ENCODE results near the gene TRAPPC8.
"Not testable (repeated sequence)": the region's sequence is repeated elsewhere in the genome, so short reads cannot be mapped to it uniquely, and the experiment has no call there.

The TRAPPC8 gene

DNA sequence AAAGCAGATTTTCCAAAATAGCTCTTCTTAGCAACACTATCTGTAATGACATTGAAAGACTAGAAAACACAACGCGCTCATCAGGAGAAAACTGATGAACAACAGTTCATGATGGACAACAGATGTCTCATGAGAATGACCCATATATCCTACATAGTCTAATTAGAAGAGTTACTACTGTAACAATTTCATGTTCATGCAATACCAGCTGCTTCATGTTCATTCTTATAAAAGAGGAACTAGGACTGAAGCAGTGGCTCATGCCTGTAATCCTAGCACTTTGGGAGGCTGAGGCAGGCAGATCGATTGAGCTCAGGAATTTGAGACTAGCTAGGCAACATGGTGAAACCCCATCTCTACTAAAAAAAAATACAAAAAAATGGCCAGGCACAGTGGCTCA is 22.7 kb downstream of the TRAPPC8 start:
- Histone ChIP-seq H4K20me1 (ENCODE audit: control insufficient read depth, insufficient read depth, low read depth, low read length) (no peaks in the 10 kb centered on the region), H3K36me3 (ENCODE audit: control insufficient read depth, low read length) (peaks cover 37% of the 10 kb centered on the region), H3K27me3 (ENCODE audit: control insufficient read depth, low read length) (no peaks in the 10 kb centered on the region)

DNA sequence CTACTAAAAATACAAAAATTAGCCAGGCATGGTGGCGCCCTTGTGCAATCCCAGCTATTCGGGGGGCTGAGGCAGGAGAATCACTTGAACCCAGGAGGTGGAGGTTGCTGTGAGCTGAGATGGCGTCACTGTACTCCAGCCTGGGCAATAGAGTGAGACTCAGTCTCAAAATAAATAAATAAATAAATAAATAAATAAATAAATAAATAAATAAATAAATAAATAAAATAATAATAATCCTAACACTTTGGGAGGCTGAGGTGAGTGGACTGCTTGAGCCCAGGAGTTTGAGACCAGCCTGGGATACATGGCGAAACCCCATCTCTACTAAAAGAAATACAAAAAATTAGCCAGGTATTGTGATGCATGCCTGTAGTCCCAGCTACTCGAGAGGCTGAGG is 23.6 kb downstream of the TRAPPC8 start:
- not testable (repeated sequence) for H3K27me3 ChIP-seq (ENCODE audit: control insufficient read depth, low read length); H3K4me2 ChIP-seq (ENCODE audit: low read length); H3K9me2 ChIP-seq (replicated peaks; ENCODE audit: control insufficient read depth, low read length); H3K9me3 ChIP-seq (ENCODE audit: control insufficient read depth, insufficient read depth, low read length); H3K4me1 ChIP-seq (ENCODE audit: control insufficient read depth, low read length); H4K20me1 ChIP-seq (ENCODE audit: control insufficient read depth, insufficient read depth, low read depth, low read length); H3K27ac ChIP-seq (ENCODE audit: low read depth, low read length); H3F3A ChIP-seq (ENCODE audit: control insufficient read depth, insufficient read depth); H3K4me3 ChIP-seq (ENCODE audit: low read length)
- H3K79me2 ChIP-seq (ENCODE audit: control insufficient read depth, low read length): peaks cover 72% of the 10 kb centered on the region
- peaks cover 42% of the 10 kb centered on the region for H3K36me3 ChIP-seq (ENCODE audit: control insufficient read depth, low read length)

More for the DNA sequence above, 22.7 kb downstream of the TRAPPC8 start:
- Histone ChIP-seq H3K4me3 (ENCODE audit: low read length) (no peak overlapping the region), H3K9me2 (replicated peaks; ENCODE audit: control insufficient read depth, low read length) (no peaks in the 10 kb centered on the region), H3K79me2 (ENCODE audit: control insufficient read depth, low read length) (peaks cover 74% of the 10 kb centered on the region), H3K27ac (ENCODE audit: low read depth, low read length) (no peak overlapping the region), H3K4me1 (ENCODE audit: control insufficient read depth, low read length) (no peaks in the 10 kb centered on the region), H3F3A (ENCODE audit: control insufficient read depth, insufficient read depth) (peaks cover 5% of the 10 kb centered on the region; the same call in 1 of the 2 replicates), H3K9me3 (ENCODE audit: control insufficient read depth, insufficient read depth, low read length) (no peaks in the 10 kb centered on the region), H3K4me2 (ENCODE audit: low read length) (no peak overlapping the region)
- TF ChIP-seq, protein P1, sequence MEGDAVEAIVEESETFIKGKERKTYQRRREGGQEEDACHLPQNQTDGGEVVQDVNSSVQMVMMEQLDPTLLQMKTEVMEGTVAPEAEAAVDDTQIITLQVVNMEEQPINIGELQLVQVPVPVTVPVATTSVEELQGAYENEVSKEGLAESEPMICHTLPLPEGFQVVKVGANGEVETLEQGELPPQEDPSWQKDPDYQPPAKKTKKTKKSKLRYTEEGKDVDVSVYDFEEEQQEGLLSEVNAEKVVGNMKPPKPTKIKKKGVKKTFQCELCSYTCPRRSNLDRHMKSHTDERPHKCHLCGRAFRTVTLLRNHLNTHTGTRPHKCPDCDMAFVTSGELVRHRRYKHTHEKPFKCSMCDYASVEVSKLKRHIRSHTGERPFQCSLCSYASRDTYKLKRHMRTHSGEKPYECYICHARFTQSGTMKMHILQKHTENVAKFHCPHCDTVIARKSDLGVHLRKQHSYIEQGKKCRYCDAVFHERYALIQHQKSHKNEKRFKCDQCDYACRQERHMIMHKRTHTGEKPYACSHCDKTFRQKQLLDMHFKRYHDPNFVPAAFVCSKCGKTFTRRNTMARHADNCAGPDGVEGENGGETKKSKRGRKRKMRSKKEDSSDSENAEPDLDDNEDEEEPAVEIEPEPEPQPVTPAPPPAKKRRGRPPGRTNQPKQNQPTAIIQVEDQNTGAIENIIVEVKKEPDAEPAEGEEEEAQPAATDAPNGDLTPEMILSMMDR (IDR thresholded peaks at IDR 0.05; ENCODE audit: low read depth, low read length, poor library complexity, severe bottlenecking): no peak
- TF ChIP-seq EZH2phosphoT487 (IDR thresholded peaks at IDR 0.05; ENCODE audit: borderline replicate concordance, low read length): no peak

DNA sequence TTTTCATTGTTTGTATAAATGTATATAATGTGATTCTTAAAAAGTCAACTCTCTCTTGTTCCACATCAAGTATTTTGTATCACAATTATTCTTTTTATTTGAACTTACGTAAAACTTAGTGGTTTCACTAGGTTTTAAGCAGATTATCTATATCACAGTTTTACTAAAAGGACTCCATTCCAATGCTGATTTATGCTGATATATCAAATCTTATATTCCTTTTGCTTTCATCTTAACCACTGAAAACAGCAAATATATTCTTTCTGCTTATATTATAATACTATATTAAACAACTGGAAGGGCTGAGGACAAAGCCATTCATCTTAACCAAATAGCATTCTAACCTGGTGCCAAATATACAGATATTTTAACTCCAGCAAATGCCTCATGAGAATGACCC is 24.2 kb downstream of the TRAPPC8 start:
- H3K4me1 ChIP-seq (ENCODE audit: control insufficient read depth, low read length): no peaks in the 10 kb centered on the region
- H3F3A ChIP-seq (ENCODE audit: control insufficient read depth, insufficient read depth): peaks cover 5% of the 10 kb centered on the region; the same call in 1 of the 2 replicates
- H3K36me3 ChIP-seq (ENCODE audit: control insufficient read depth, low read length): peaks cover 43% of the 10 kb centered on the region
- H3K27ac ChIP-seq (ENCODE audit: low read depth, low read length): no peak overlapping the region
- H3K27me3 ChIP-seq (ENCODE audit: control insufficient read depth, low read length): no peaks in the 10 kb centered on the region
- no peak for TF ChIP-seq EZH2phosphoT487 (IDR thresholded peaks at IDR 0.05; ENCODE audit: borderline replicate concordance, low read length)
- TF ChIP-seq, protein P1 (IDR thresholded peaks at IDR 0.05; ENCODE audit: low read depth, low read length, poor library complexity, severe bottlenecking): no peak
- no peak overlapping the region for H3K4me3 ChIP-seq (ENCODE audit: low read length)
- H3K9me2 ChIP-seq (replicated peaks; ENCODE audit: control insufficient read depth, low read length): no peaks in the 10 kb centered on the region
- H4K20me1 ChIP-seq (ENCODE audit: control insufficient read depth, insufficient read depth, low read depth, low read length): no peaks in the 10 kb centered on the region
- peaks cover 71% of the 10 kb centered on the region for H3K79me2 ChIP-seq (ENCODE audit: control insufficient read depth, low read length)
- no peaks in the 10 kb centered on the region for H3K9me3 ChIP-seq (ENCODE audit: control insufficient read depth, insufficient read depth, low read length)
- no peak overlapping the region for H3K4me2 ChIP-seq (ENCODE audit: low read length)

DNA sequence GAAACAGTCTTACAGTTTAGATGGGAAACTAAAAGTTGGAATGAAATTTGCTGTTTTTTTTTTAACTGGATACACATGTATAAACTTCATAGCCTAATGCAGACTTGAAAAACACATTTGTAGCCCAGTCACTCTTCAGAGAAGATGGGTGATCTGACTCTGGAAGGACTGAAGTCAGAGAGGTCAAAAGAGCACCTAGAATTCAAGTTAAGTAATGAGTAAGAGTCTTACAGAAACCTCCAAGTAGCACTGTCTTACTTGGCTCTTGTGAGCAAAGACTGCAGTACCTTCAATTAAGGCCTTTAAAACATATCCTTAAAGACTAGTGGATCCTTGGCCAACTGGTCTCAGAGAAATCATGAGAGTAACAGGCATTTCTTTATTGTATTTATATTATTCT is 41.9 kb downstream of the TRAPPC8 start:
- no peaks in the 10 kb centered on the region for H4K20me1 ChIP-seq (ENCODE audit: control insufficient read depth, insufficient read depth, low read depth, low read length)
- TF ChIP-seq, protein P1 (IDR thresholded peaks at IDR 0.05; ENCODE audit: low read depth, low read length, poor library complexity, severe bottlenecking): no peak
- TF ChIP-seq EZH2phosphoT487 (IDR thresholded peaks at IDR 0.05; ENCODE audit: borderline replicate concordance, low read length): no peak
- H3K4me1 ChIP-seq (ENCODE audit: control insufficient read depth, low read length): no peaks in the 10 kb centered on the region
- H3K4me3 ChIP-seq (ENCODE audit: low read length): no peak overlapping the region
- no peak overlapping the region for H3K27ac ChIP-seq (ENCODE audit: low read depth, low read length)
- no peaks in the 10 kb centered on the region; the same call in 1 of the 2 replicates for H3F3A ChIP-seq (ENCODE audit: control insufficient read depth, insufficient read depth)
- H3K4me2 ChIP-seq (ENCODE audit: low read length): no peak overlapping the region
- H3K36me3 ChIP-seq (ENCODE audit: control insufficient read depth, low read length): peaks cover 81% of the 10 kb centered on the region
- no peaks in the 10 kb centered on the region for H3K9me2 ChIP-seq (replicated peaks; ENCODE audit: control insufficient read depth, low read length)
- H3K9me3 ChIP-seq (ENCODE audit: control insufficient read depth, insufficient read depth, low read length): no peaks in the 10 kb centered on the region
- no peaks in the 10 kb centered on the region for H3K79me2 ChIP-seq (ENCODE audit: control insufficient read depth, low read length)
- H3K27me3 ChIP-seq (ENCODE audit: control insufficient read depth, low read length): no peaks in the 10 kb centered on the region

DNA sequence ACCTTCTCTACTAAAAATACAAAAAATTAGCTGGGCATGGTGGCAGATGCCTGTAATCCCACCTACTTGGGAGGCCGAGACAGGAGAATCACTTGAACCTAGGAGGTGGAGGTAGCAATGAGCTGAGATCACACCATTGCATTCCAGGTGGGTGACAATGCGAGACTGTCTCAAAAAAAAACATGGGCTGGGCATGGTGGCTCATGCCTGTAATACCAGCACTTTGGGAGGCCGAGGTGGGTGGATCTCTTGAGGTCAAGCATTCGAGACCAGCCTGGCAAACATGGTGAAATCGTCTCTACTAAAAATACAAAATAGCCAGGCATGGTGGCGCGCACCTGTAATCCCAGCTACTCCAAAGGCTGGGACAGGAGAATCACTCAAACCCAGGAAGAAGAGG is 43.2 kb downstream of the TRAPPC8 start:
- H3K4me1 ChIP-seq (ENCODE audit: control insufficient read depth, low read length); H4K20me1 ChIP-seq (ENCODE audit: control insufficient read depth, insufficient read depth, low read depth, low read length); H3F3A ChIP-seq (ENCODE audit: control insufficient read depth, insufficient read depth); H3K9me3 ChIP-seq (ENCODE audit: control insufficient read depth, insufficient read depth, low read length); H3K4me2 ChIP-seq (ENCODE audit: low read length); H3K4me3 ChIP-seq (ENCODE audit: low read length); H3K27ac ChIP-seq (ENCODE audit: low read depth, low read length); H3K27me3 ChIP-seq (ENCODE audit: control insufficient read depth, low read length); H3K9me2 ChIP-seq (replicated peaks; ENCODE audit: control insufficient read depth, low read length); H3K79me2 ChIP-seq (ENCODE audit: control insufficient read depth, low read length): not testable (repeated sequence)
- peaks cover 81% of the 10 kb centered on the region for H3K36me3 ChIP-seq (ENCODE audit: control insufficient read depth, low read length)
